Coronary artery (tissue), 2 donors: Measurements from ENCODE around the gene EMX1.

ENCODE experiments used
- DNase-seq: peaks from one replicate; pipeline ENCODE4 v3.0.0-alpha.2; 2017; ENCODE audit warnings: low spot score
- H3K27ac ChIP-seq, 2 donors: fragments of 200-600 bp; sonication (generic); one replicate each; pipeline ENCODE4 v1.5.1; 2016 to 2019
- H3K4me3 ChIP-seq: fragments of 200-600 bp; sonication (generic); 2 replicates; pipeline ENCODE4 v1.5.1; 2016; ENCODE audit warnings: mild to moderate bottlenecking, moderate library complexity
- TF ChIP-seq, protein P1 (sequence below): fragments of 200-600 bp; sonication (generic); IDR thresholded peaks from one replicate; pipeline ENCODE4 v1.5.1; 2019; ENCODE audit warnings: antibody characterized with exemption

EMX1 gene

DNA sequence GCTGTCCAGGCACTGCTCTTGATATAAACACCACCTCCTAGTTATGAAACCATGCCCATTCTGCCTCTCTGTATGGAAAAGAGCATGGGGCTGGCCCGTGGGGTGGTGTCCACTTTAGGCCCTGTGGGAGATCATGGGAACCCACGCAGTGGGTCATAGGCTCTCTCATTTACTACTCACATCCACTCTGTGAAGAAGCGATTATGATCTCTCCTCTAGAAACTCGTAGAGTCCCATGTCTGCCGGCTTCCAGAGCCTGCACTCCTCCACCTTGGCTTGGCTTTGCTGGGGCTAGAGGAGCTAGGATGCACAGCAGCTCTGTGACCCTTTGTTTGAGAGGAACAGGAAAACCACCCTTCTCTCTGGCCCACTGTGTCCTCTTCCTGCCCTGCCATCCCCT lies 15.9 kb downstream of the EMX1 start:
- H3K4me3 ChIP-seq: no peak overlapping the region
- TF ChIP-seq, protein P1, sequence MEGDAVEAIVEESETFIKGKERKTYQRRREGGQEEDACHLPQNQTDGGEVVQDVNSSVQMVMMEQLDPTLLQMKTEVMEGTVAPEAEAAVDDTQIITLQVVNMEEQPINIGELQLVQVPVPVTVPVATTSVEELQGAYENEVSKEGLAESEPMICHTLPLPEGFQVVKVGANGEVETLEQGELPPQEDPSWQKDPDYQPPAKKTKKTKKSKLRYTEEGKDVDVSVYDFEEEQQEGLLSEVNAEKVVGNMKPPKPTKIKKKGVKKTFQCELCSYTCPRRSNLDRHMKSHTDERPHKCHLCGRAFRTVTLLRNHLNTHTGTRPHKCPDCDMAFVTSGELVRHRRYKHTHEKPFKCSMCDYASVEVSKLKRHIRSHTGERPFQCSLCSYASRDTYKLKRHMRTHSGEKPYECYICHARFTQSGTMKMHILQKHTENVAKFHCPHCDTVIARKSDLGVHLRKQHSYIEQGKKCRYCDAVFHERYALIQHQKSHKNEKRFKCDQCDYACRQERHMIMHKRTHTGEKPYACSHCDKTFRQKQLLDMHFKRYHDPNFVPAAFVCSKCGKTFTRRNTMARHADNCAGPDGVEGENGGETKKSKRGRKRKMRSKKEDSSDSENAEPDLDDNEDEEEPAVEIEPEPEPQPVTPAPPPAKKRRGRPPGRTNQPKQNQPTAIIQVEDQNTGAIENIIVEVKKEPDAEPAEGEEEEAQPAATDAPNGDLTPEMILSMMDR: no peak
- no peak overlapping the region for H3K27ac ChIP-seq
- no peak for DNase-seq

DNA sequence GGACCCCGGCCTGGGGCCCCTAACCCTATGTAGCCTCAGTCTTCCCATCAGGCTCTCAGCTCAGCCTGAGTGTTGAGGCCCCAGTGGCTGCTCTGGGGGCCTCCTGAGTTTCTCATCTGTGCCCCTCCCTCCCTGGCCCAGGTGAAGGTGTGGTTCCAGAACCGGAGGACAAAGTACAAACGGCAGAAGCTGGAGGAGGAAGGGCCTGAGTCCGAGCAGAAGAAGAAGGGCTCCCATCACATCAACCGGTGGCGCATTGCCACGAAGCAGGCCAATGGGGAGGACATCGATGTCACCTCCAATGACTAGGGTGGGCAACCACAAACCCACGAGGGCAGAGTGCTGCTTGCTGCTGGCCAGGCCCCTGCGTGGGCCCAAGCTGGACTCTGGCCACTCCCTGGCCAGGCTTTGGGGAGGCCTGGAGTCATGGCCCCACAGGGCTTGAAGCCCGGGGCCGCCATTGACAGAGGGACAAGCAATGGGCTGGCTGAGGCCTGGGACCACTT lies 16.4 kb downstream of the EMX1 start:
- DNase-seq: no peak
- TF ChIP-seq, protein P1: no peak

DNA sequence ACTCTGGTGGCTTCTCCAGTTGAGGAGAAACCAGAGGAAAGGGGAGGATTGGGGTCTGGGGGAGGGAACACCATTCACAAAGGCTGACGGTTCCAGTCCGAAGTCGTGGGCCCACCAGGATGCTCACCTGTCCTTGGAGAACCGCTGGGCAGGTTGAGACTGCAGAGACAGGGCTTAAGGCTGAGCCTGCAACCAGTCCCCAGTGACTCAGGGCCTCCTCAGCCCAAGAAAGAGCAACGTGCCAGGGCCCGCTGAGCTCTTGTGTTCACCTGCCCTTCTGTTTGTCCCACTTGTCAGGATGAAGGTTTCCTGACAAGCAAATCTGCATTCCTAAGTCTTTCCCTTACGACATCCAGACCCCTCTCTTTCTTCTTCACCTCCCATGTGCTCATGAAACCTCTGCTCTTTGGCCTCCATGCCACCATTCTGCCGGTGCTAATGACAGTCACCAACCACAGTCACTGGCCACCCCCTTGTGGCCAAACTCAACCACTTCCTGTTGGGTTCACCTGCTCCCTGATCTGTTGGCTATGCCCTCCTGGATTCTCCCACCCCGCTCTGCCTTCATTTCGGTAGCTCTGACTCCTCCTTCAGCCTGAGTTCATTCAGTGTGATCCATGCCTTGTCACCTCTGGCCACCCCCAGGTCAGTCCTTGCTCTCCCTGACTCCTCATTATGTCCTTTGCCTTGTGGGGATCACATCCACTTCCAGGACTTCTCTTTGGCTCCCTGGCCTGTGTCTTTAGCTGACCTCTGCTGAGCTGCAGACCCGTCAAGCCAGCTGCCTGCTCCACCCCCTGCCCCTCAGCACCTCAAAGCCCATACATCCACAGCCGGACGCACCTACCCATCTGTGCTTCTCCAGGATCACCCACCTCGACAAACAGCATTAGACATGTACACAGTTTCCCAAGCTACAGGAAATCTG lies 17.6 kb downstream of the EMX1 start:
- TF ChIP-seq, protein P1: no peak
- Histone ChIP-seq H3K27ac (no peak overlapping the region), H3K4me3 (no peak overlapping the region)
- DNase-seq: no peak

More for the DNA sequence above, 16.4 kb downstream of the EMX1 start:
- Histone ChIP-seq H3K4me3 (no peak overlapping the region), H3K27ac (no peak overlapping the region)

DNA sequence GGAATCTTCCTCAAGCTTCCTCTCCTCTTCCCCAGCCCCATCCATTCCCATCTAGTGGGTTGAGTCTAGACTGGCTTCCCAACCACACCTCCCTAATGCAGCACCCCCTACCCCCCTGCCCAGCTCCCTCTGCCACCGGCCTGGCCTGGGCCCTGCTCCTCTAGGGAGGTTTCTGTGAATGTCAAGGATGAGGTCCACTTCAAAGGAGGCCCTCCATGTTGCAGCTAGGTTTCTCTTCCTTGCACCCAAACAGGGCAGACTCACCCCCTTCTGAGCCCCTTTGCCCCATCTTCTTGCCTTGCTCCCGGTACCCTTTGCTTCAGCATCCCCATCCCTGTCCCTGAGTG lies 18.3 kb downstream of the EMX1 start:
- no peak for DNase-seq
- no peak overlapping the region for H3K27ac ChIP-seq
- TF ChIP-seq, protein P1: no peak
- H3K4me3 ChIP-seq: no peak overlapping the region

DNA sequence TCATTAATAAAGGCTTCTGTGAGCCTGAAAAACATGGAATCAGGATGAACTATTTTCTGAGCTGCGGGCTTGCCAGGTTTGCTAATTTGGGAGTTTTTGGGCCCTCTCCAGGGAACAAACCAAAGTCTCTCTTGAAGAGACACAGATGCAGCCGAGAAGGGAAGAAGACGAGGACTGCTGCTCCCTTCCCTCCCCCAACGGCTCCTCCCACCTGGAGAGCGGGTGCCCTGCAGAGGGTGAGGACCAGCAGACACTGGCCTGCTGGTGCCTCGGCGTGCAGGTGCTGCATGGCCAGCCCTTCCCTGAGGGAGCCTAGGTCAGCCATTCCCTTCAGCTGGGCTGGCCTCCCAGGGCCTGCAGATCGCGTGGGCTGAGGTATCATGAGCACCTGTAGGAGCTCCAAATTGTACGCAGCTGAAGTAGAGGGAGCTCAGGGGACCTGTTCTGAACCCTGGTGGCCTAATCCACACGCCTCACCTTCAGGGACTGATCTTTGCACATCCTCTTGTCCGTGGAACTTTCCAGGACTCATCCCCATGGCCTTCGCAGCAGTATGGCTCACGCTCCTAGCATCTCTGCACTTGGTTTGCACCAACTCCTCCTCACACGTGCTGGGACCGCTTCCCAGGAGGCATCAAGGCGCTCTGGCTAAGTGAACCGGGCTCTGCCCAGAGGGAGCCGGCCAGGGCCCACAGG lies 19.5 kb downstream of the EMX1 start:
- H3K27ac ChIP-seq: no peak overlapping the region
- H3K4me3 ChIP-seq: no peak overlapping the region
- TF ChIP-seq, protein P1: no peak
- no peak for DNase-seq

DNA sequence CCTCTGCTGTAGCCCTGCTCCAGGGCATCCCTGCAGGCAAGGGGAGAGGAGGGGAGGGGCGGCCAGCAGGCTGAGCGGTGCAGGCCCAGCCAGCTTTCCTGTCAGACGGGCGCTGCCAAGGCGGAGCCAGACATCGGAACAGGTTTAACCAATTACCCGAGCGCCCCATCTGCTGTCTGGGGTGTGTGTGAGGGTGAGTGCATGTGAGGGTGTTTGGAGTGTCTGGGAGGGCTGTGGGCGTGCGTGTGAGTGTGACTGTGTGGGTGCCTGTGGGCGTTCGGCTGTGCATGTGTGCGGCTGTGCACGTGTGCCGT lies 20.0 kb downstream of the EMX1 start:
- TF ChIP-seq, protein P1: no peak
- H3K4me3 ChIP-seq: no peak overlapping the region
- no peak overlapping the region for H3K27ac ChIP-seq
- DNase-seq: no peak
